DND-41 (cell line): ENCODE measurements around the gene LHX6.

ENCODE experiments used
- ATAC-seq: fragments of 200-7000 bp; cut with Tn5 transposase; 3 replicates; pipeline ENCODE4 v1.9.1; 2021; ENCODE audit warnings: low read depth; ENCODE audit not compliant: insufficient read depth
- DNase-seq: peaks from one replicate; pipeline ENCODE4 v3.0.0-alpha.2; 2020
- H2AFZ ChIP-seq: 2 replicates; pipeline ENCODE4 v1.6.0; 2012; ENCODE audit warnings: low read depth, low read length
- H3K27ac ChIP-seq: 2 replicates; pipeline ENCODE4 v1.5.1; 2012; ENCODE audit warnings: low read length, inconsistent platforms
- H3K27me3 ChIP-seq: fragments of 200-600 bp; sonication (generic); 2 replicates; pipeline ENCODE4 v1.6.0; 2012; ENCODE audit warnings: low read length, mild to moderate bottlenecking, inconsistent platforms; ENCODE audit not compliant: insufficient read depth, poor library complexity
- H3K36me3 ChIP-seq: 2 replicates; pipeline ENCODE4 v1.5.1; 2012; ENCODE audit warnings: low read length, inconsistent platforms; ENCODE audit not compliant: insufficient read depth
- H3K4me1 ChIP-seq: 2 replicates; pipeline ENCODE4 v1.5.1; 2012; ENCODE audit warnings: mild to moderate bottlenecking, low read length; ENCODE audit not compliant: insufficient read depth
- H3K4me2 ChIP-seq: 2 replicates; pipeline ENCODE4 v1.6.0; 2012; ENCODE audit warnings: mild to moderate bottlenecking, moderate library complexity, low read length, inconsistent platforms; ENCODE audit not compliant: insufficient read depth
- H3K4me3 ChIP-seq, 2 experiments: fragments of 200-600 bp in 1 of 2; shearing (Covaris generic) in 1 of 2; 2 replicates each; pipeline ENCODE4 v1.5.1; 2012 to 2016; ENCODE audit warnings: inconsistent platforms in 2 of 2, low read length in 2 of 2, mild to moderate bottlenecking in 2 of 2, low read depth in 1 of 2, moderate library complexity in 1 of 2
- H3K79me2 ChIP-seq: 2 replicates; pipeline ENCODE4 v1.6.0; 2012; ENCODE audit warnings: low read length, inconsistent platforms; ENCODE audit not compliant: insufficient read depth
- H3K9ac ChIP-seq: 2 replicates; pipeline ENCODE4 v1.6.0; 2012; ENCODE audit warnings: low read depth, mild to moderate bottlenecking, inconsistent platforms, low read length, moderate library complexity
- H3K9me3 ChIP-seq: 2 replicates; pipeline ENCODE4 v1.5.1; 2012; ENCODE audit warnings: low read length, moderate library complexity, mild to moderate bottlenecking, inconsistent platforms; ENCODE audit not compliant: insufficient read depth, severe bottlenecking
- H4K20me1 ChIP-seq: 2 replicates; pipeline ENCODE4 v1.6.0; 2012; ENCODE audit warnings: low read length; ENCODE audit not compliant: insufficient read depth
- CTCF ChIP-seq: IDR thresholded peaks from 2 replicates; pipeline ENCODE4 v1.5.1; 2012; ENCODE audit warnings: borderline replicate concordance, low read length, moderate library complexity, mild to moderate bottlenecking; ENCODE audit not compliant: poor library complexity, severe bottlenecking; ENCODE audit errors: extremely low read depth
- EZH2 ChIP-seq: IDR thresholded peaks from 3 replicates; pipeline ENCODE4 v1.6.1; 2012; ENCODE audit warnings: borderline replicate concordance, low read depth, mild to moderate bottlenecking, moderate library complexity, low read length, inconsistent platforms; ENCODE audit not compliant: severe bottlenecking

LHX6 gene

GRCh38 chr9:122179054-122179689, 49.6 kb downstream of the LHX6 start:
- H3K27ac ChIP-seq = no peak overlapping the region
- H2AFZ ChIP-seq = no peak overlapping the region
- DNase-seq (no peak), ATAC-seq (no peak)
- no peak overlapping the region for H3K4me3 ChIP-seq
- H4K20me1 ChIP-seq = no peaks in the 10 kb centered on the region
- H3K4me1 ChIP-seq = no peaks in the 10 kb centered on the region
- TF ChIP-seq CTCF = no peak
- H3K36me3 ChIP-seq = no peaks in the 10 kb centered on the region
- peaks cover 7% of the 10 kb centered on the region for H3K27me3 ChIP-seq
- H3K79me2 ChIP-seq = no peaks in the 10 kb centered on the region
- H3K9ac ChIP-seq = no peak overlapping the region
- H3K9me3 ChIP-seq = no peaks in the 10 kb centered on the region
- no peak overlapping the region for H3K4me2 ChIP-seq

DNA sequence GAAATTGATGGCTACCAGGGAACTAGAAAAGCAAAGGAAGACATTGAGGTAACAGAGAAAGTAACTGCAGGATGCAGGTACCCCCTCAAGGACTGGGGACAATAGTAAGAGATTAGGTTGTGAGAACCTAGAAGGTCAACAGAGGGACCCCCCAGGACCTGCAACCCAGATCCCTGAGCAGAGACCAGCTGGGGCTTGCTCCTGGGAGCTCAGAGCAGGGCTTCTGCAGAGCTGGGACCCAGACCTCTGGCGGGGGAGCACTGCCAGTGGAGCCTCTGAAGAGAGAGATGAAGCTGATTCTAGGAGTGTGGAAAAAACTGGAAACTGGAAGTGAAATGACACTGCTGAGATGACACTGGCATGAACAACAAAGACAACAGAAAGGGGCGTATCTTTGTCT, 51.8 kb downstream of the LHX6 start:
- no peak overlapping the region for H3K4me3 ChIP-seq
- DNase-seq = no peak
- no peak overlapping the region for H3K27ac ChIP-seq
- TF ChIP-seq CTCF (no peak), EZH2 (no peak)
- no peaks in the 10 kb centered on the region for H3K79me2 ChIP-seq
- no peak overlapping the region for H2AFZ ChIP-seq
- no peaks in the 10 kb centered on the region for H3K4me1 ChIP-seq
- no peak overlapping the region for H3K9ac ChIP-seq
- no peaks in the 10 kb centered on the region for H3K9me3 ChIP-seq
- H3K36me3 ChIP-seq = no peaks in the 10 kb centered on the region
- H4K20me1 ChIP-seq = no peaks in the 10 kb centered on the region
- H3K4me2 ChIP-seq = no peak overlapping the region
- ATAC-seq = no peak
- H3K27me3 ChIP-seq = peaks cover 20% of the 10 kb centered on the region

GRCh38 chr9:122173670-122174069, 55.1 kb downstream of the LHX6 start:
- TF ChIP-seq EZH2 = no peak
- no peak for TF ChIP-seq CTCF
- H2AFZ ChIP-seq = no peak overlapping the region
- H3K36me3 ChIP-seq = no peaks in the 10 kb centered on the region
- H4K20me1 ChIP-seq = no peaks in the 10 kb centered on the region
- no peak overlapping the region for H3K4me3 ChIP-seq
- H3K9ac ChIP-seq = no peak overlapping the region
- no peaks in the 10 kb centered on the region for H3K9me3 ChIP-seq
- DNase-seq (no peak), ATAC-seq (no peak)
- H3K4me2 ChIP-seq = no peak overlapping the region
- no peak overlapping the region for H3K27ac ChIP-seq
- H3K27me3 ChIP-seq = peaks cover 20% of the 10 kb centered on the region
- no peaks in the 10 kb centered on the region for H3K4me1 ChIP-seq
- H3K79me2 ChIP-seq = no peaks in the 10 kb centered on the region

- DNase-seq (no peak), ATAC-seq (no peak)
- no peaks in the 10 kb centered on the region for H3K4me1 ChIP-seq
- H3K27ac ChIP-seq = no peak overlapping the region
- no peak overlapping the region for H3K4me2 ChIP-seq
- no peaks in the 10 kb centered on the region for H3K79me2 ChIP-seq
- H2AFZ ChIP-seq = no peak overlapping the region
- TF ChIP-seq EZH2 (no peak), CTCF (no peak)
- H3K4me3 ChIP-seq = no peak overlapping the region
- H3K27me3 ChIP-seq = peaks cover 24% of the 10 kb centered on the region
- no peaks in the 10 kb centered on the region for H4K20me1 ChIP-seq
- H3K9me3 ChIP-seq = no peaks in the 10 kb centered on the region
- H3K36me3 ChIP-seq = no peaks in the 10 kb centered on the region
- no peak overlapping the region for H3K9ac ChIP-seq
These were observed 56.6 kb downstream of the LHX6 start for GRCh38 chr9:122172131-122172530.
